Mesothelial cell of epicardium (in vitro differentiated cells): Measurements from ENCODE around the gene PDE1C. TPM values are rescaled to one million over a fixed set of nuclear protein-coding genes. Genes with fewer than 3 reads are reported as not detected.

Experiments
- DNase-seq, 2 experiments: peaks; one replicate each; pipeline ENCODE4 v3.0.0; 2021; ENCODE audit warnings: low spot score in 2 of 2; ENCODE audit not compliant: unreplicated experiment in 2 of 2
- H3K27ac Mint-ChIP-seq: 2 replicates; pipeline ENCODE4 v1.8.0; 2021; ENCODE audit warnings: mixed read lengths
- H3K27me3 Mint-ChIP-seq: 2 replicates; pipeline ENCODE4 v1.8.0; 2021; ENCODE audit warnings: low read depth, mixed read lengths
- H3K36me3 Mint-ChIP-seq: 2 replicates; pipeline ENCODE4 v1.8.0; 2021; ENCODE audit warnings: mixed read lengths
- H3K4me1 Mint-ChIP-seq: 2 replicates; pipeline ENCODE4 v1.8.0; 2021; ENCODE audit warnings: mixed read lengths
- H3K4me3 Mint-ChIP-seq: 2 replicates; pipeline ENCODE4 v1.8.0; 2021; ENCODE audit warnings: mild to moderate bottlenecking, moderate library complexity, mixed read lengths
- H3K9me3 Mint-ChIP-seq: 2 replicates; pipeline ENCODE4 v1.8.0; 2021; ENCODE audit warnings: mixed read lengths
- total RNA-seq: library from RNA; stranded (reverse); gene quantifications from 3 replicates; pipeline ENCODE4 v1.2.1, GENCODE V29; 2021
- TF ChIP-seq, protein P1 (sequence below): fragments of 200-600 bp; sonication (generic); IDR thresholded peaks from one replicate; pipeline ENCODE4 v1.5.0; 2021; ENCODE audit warnings: antibody characterized with exemption; ENCODE audit not compliant: unreplicated experiment

The PDE1C gene
- total RNA-seq, 1 donor from 2014 or later: 0.94 TPM

DNA sequence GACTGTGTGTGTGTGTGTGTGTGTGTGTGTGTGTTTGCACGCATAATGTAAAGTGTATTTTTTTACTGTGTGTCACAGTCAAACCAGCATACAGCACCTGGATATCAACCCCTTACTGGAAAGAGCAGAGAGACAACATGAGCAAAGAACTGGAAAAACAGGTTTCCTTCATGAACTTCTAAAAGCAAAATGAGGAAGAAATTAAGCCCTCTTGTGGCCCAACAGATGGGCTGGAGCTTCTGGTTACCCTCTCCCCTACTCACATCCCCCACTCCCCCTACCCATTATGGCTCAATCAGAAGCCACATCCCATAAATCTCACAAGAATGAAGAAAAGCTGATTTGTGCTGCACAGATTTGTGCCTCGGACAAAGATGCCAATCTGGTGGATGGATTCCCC is 36.2 kb downstream of the PDE1C start:
- no peak for DNase-seq
- peaks cover 9% of the 10 kb centered on the region for H3K9me3 Mint-ChIP-seq
- TF ChIP-seq, protein P1, sequence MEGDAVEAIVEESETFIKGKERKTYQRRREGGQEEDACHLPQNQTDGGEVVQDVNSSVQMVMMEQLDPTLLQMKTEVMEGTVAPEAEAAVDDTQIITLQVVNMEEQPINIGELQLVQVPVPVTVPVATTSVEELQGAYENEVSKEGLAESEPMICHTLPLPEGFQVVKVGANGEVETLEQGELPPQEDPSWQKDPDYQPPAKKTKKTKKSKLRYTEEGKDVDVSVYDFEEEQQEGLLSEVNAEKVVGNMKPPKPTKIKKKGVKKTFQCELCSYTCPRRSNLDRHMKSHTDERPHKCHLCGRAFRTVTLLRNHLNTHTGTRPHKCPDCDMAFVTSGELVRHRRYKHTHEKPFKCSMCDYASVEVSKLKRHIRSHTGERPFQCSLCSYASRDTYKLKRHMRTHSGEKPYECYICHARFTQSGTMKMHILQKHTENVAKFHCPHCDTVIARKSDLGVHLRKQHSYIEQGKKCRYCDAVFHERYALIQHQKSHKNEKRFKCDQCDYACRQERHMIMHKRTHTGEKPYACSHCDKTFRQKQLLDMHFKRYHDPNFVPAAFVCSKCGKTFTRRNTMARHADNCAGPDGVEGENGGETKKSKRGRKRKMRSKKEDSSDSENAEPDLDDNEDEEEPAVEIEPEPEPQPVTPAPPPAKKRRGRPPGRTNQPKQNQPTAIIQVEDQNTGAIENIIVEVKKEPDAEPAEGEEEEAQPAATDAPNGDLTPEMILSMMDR: no peak
- peaks cover 2% of the 10 kb centered on the region for H3K36me3 Mint-ChIP-seq
- peaks cover 26% of the 10 kb centered on the region for H3K27me3 Mint-ChIP-seq
- peaks cover 23% of the 10 kb centered on the region for H3K4me1 Mint-ChIP-seq
- H3K4me3 Mint-ChIP-seq: no peak overlapping the region
- H3K27ac Mint-ChIP-seq: peak overlapping the region; percentile 18

DNA sequence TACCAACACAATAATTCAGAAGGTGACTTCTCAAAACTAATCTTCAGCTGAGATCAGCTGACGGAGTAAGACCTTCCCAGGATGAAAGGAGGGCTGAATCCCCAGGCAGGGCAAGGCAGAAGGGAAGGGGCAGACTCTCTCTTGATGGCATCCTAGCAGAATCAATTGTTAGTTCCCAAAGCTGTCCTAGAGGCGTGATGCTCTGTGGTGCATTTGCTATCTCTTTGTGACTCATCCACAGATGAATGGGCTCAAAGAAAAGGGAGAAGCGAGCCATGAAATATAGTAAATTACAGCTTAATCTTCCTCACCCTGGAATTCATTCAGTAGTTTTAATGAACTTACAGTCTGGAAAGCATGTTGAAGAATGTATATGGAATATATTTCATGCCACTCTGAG is 37.2 kb downstream of the PDE1C start:
- Mint-ChIP-seq H3K4me3 (no peak overlapping the region), H3K9me3 (peaks cover 9% of the 10 kb centered on the region), H3K27ac (no peak overlapping the region)

DNA sequence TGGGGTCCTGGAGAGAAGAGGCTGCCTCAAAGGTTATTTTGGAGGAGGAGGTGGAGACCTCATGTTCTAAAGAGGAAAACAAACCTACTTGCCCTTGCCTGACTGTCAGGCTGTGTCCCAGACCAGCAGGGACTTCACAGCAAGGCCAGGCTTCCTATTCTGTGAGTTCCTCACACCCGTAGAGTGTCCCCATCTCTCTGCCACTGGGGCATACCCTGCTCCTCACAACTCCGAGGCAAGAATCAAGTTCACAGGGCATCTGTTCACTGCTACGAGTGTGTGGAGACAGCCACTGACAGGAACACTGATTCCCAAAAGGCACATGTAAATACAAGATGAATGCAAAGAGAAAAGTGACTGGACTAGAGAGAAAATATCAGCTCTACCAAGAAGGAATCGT is 38.0 kb downstream of the PDE1C start:
- Mint-ChIP-seq H3K27me3 (peaks cover 24% of the 10 kb centered on the region), H3K36me3 (peaks cover 2% of the 10 kb centered on the region), H3K4me3 (no peak overlapping the region), H3K9me3 (peaks cover 9% of the 10 kb centered on the region), H3K4me1 (peaks cover 23% of the 10 kb centered on the region), H3K27ac (no peak overlapping the region)
- no peak for DNase-seq
- TF ChIP-seq, protein P1: no peak

More for the DNA sequence above, 37.2 kb downstream of the PDE1C start:
- peaks cover 24% of the 10 kb centered on the region for H3K27me3 Mint-ChIP-seq
- TF ChIP-seq, protein P1: no peak
- peaks cover 2% of the 10 kb centered on the region for H3K36me3 Mint-ChIP-seq
- no peak for DNase-seq
- H3K4me1 Mint-ChIP-seq: peaks cover 23% of the 10 kb centered on the region

DNA sequence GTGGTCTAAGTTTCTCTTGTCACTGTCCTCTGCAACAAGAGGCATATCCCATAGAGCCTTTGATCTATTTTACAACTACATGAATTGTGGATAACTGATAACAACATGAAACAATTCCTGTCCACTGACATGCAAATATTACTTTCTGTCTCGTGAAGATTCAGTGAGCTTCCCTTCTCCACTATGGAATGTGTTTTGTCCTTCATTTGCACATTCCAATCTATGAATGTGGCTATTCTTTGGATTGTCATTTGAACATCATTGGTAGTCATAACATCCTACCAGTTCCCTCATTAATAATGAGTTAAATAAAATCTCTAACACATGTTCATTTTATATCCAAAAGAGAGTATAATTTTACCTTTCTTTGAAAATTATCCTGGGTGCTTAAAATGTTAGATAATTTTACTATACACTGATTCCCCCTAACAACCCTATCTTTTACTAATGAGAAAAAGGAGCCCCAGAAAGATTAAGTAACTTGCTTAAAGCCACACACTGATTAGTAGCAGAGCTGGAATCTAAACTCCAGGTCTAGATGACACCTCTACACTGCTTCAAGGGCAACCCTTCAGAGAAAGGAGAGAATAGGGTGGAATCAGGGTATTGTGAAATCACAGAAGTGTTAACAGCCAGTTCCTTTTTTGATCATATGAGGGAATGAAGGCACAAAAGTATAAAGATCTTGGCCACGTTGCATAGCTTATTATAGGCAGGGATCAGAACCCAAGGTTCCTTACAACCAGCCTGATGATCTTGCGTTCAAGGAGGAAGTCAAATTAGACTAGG is 39.1 kb downstream of the PDE1C start:
- TF ChIP-seq, protein P1: no peak
- DNase-seq: no peak
- Mint-ChIP-seq H3K4me3 (no peak overlapping the region), H3K36me3 (peaks cover 2% of the 10 kb centered on the region), H3K9me3 (peaks cover 7% of the 10 kb centered on the region), H3K27me3 (peaks cover 22% of the 10 kb centered on the region), H3K4me1 (peaks cover 23% of the 10 kb centered on the region), H3K27ac (no peak overlapping the region)

DNA sequence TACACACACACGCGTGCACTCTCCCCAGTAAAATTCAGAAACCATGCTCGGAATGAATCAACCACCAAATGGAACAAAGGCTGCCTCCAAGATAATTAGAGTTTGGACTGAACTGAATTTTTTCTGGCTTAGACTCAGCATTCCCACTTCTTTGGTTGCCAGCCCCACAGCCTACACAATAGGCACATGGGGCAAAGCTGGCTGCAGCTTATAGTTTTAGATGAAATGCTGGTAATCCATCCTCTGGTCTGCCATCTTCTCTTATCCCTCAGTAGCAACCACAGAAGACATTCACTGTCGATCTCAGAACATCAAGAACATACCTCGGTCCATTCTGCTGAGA is 44.2 kb downstream of the PDE1C start:
- TF ChIP-seq, protein P1: no peak
- peaks cover 38% of the 10 kb centered on the region for H3K27me3 Mint-ChIP-seq
- no peak overlapping the region for H3K4me3 Mint-ChIP-seq
- H3K27ac Mint-ChIP-seq: no peak overlapping the region
- no peak for DNase-seq
- no peaks in the 10 kb centered on the region for H3K36me3 Mint-ChIP-seq
- peaks cover 4% of the 10 kb centered on the region for H3K4me1 Mint-ChIP-seq
- H3K9me3 Mint-ChIP-seq: no peaks in the 10 kb centered on the region
